AG10803 (cell line): ENCODE measurements around the gene SPOCK1.
"Not testable (repeated sequence)": the region's sequence is repeated elsewhere in the genome, so short reads cannot be mapped to it uniquely, and the experiment has no call there.

Experiments used
- DNase-seq: peaks from one replicate; pipeline ENCODE4 v3.0.0; 2010; ENCODE audit warnings: low read depth
- H3K4me3 ChIP-seq: 2 replicates; pipeline ENCODE4 v1.5.1; 2011; ENCODE audit warnings: mild to moderate bottlenecking, low read length, control low read depth
- CTCF ChIP-seq: conservative IDR thresholded peaks from 2 replicates; pipeline ENCODE4 v1.5.1; 2011; ENCODE audit warnings: mild to moderate bottlenecking, low read length, control low read depth, inconsistent platforms

Gene SPOCK1

GRCh38 chr5:137498736-137499505 is at the start of gene SPOCK1:
SPOCK1 (minus strand) TSS chr5:137499326.
- peak within 1 kb of the TSS; percentile 79 for H3K4me3 ChIP-seq
- TF ChIP-seq CTCF: peak; percentile 45

GRCh38 chr5:137545956-137546355 is 46.8 kb upstream of the SPOCK1 start:
- no peak overlapping the region for H3K4me3 ChIP-seq
- DNase-seq: no peak
- no peak for TF ChIP-seq CTCF

More at GRCh38 chr5:137498736-137499505, at the start of gene SPOCK1:
- peak; percentile 74 for DNase-seq

- not testable (repeated sequence) for H3K4me3 ChIP-seq, DNase-seq
Measured at GRCh38 chr5:137535449-137535848, 36.3 kb upstream of the SPOCK1 start.

- no peak for TF ChIP-seq CTCF
- no peak overlapping the region for H3K4me3 ChIP-seq
- no peak for DNase-seq
Measured at GRCh38 chr5:137533963-137534362, 34.8 kb upstream of the SPOCK1 start.

GRCh38 chr5:137531266-137531665 is 32.1 kb upstream of the SPOCK1 start:
- TF ChIP-seq CTCF: no peak
- no peak overlapping the region for H3K4me3 ChIP-seq
- no peak for DNase-seq

GRCh38 chr5:137521246-137521645 is 22.1 kb upstream of the SPOCK1 start:
- no peak for DNase-seq
- no peak for TF ChIP-seq CTCF
- no peak overlapping the region for H3K4me3 ChIP-seq

- no peak for TF ChIP-seq CTCF
- no peak for DNase-seq
- H3K4me3 ChIP-seq: no peak overlapping the region
Measured at GRCh38 chr5:137516961-137517360, 17.8 kb upstream of the SPOCK1 start.
